ENCODE measurements around the gene ADGRL2. TPM values are rescaled to one million over a fixed set of nuclear protein-coding genes. Genes with fewer than 3 reads are reported as not detected.

ADGRL2 gene
- total and polyA plus RNA-seq, 2 donors (not counting 3 experiments of a cell fraction or from before 2014, with no cell fraction given), result 32.7 to 46.1 TPM

- Histone ChIP-seq H3K36me3 (ENCODE audit: control insufficient read depth in 2 of 2, extremely low read depth in 1 of 2, insufficient read depth in 2 of 2, low read length in 2 of 2) (no peaks in the 10 kb centered on the region), H3K27ac (ENCODE audit: insufficient read depth, low read depth, low read length) (no peak overlapping the region), H3K4me1 (ENCODE audit: control insufficient read depth, extremely low read depth, insufficient read depth, low read length) (peaks cover 5% of the 10 kb centered on the region), H4K20me1 (replicated peaks; ENCODE audit: control insufficient read depth, extremely low read depth, insufficient read depth, low read length) (no peaks in the 10 kb centered on the region), H3K4me3 (replicated peaks in 1 of 3; ENCODE audit: insufficient read depth in 1 of 3, low read depth in 1 of 3, low read length in 3 of 3) (no peak overlapping the region), H2AFZ (ENCODE audit: low read depth, low read length) (no peak overlapping the region), H3K9me3 (replicated peaks; ENCODE audit: control insufficient read depth, insufficient read depth, low read length) (no peaks in the 10 kb centered on the region), H3K4me2 (ENCODE audit: insufficient read depth, low read length) (no peak overlapping the region), H3K79me2 (ENCODE audit: control insufficient read depth, insufficient read depth, low read length) (no peaks in the 10 kb centered on the region), H3K9me1 (replicated peaks; ENCODE audit: control insufficient read depth, extremely low read depth, insufficient read depth, low read length) (no peaks in the 10 kb centered on the region), H3K9ac (replicated peaks; ENCODE audit: extremely low read depth, insufficient read depth, low read length) (no peak overlapping the region), H3K27me3 (ENCODE audit: control insufficient read depth in 2 of 2, insufficient read depth in 2 of 2, low read length in 2 of 2) (no peaks in the 10 kb centered on the region)
- TF ChIP-seq POLR2A (IDR thresholded peaks at IDR 0.05; ENCODE audit: low read depth, low read length) (no peak), MAX (IDR thresholded peaks at IDR 0.05; ENCODE audit: insufficient read depth, insufficient read length) (no peak), GATA2 (IDR thresholded peaks at IDR 0.05; ENCODE audit: insufficient read depth, insufficient read length, low read depth, low read length) (no peak), MYC (IDR thresholded peaks at IDR 0.05; ENCODE audit: low read depth, low read length) (no peak), FOS (IDR thresholded peaks at IDR 0.05; ENCODE audit: borderline replicate concordance, insufficient read depth, low read length) (no peak), POLR2AphosphoS5 (IDR thresholded peaks at IDR 0.05; ENCODE audit: insufficient read depth, low read depth, low read length) (no peak), EZH2 (IDR thresholded peaks at IDR 0.05; ENCODE audit: borderline replicate concordance, low read depth, low read length, severe bottlenecking) (no peak), CTCF (IDR thresholded peaks at IDR 0.05; ENCODE audit: extremely low read depth in 1 of 2, insufficient read depth in 1 of 2, low read depth in 1 of 2, low read length in 2 of 2) (no peak), JUN (IDR thresholded peaks at IDR 0.05; ENCODE audit: borderline replicate concordance, insufficient read depth, insufficient read length, low read depth) (no peak)
- intact Hi-C loops (cut with micrococcal nuclease), result loop anchor here (5.0 kb wide), 1 partner anchor 34 kb away; no protein-coding TSS in a partner anchor
- no TSS peak for BruUV-seq (replicated peaks)
- ChIA-PET CTCF (no interaction called here), POLR2A (interaction anchor here (0.5 kb wide), 1 partner anchor 67 kb away, joined by 3 read pairs; no protein-coding TSS in a partner anchor)
- dilution Hi-C loops (cut with MboI; ENCODE audit: extremely low pct_ligation_motif_present, low sequenced_read_pairs), result no loop called here
- FAIRE-seq (no peak), DNase-seq (ENCODE audit: low read depth, low spot score) (no peak)
Observed at GRCh38 chr1:81921344-81921743, 120.6 kb downstream of the ADGRL2 start.
